Thoracic aorta (tissue), 2 donors: ENCODE results near the gene CPNE8. TPM values are rescaled to one million over a fixed set of nuclear protein-coding genes. Genes with fewer than 3 reads are reported as not detected.

Experiments
- ATAC-seq: fragments of 150-250 bp; one replicate; pipeline ENCODE4 v1.8.0; 2017; ENCODE audit warnings: low read depth; ENCODE audit not compliant: insufficient number of reproducible peaks, low FRiP score
- DNase-seq: peaks from one replicate; pipeline ENCODE4 v3.0.0-alpha.2; 2020; ENCODE audit warnings: low spot score
- H3K27ac ChIP-seq, 2 donors: fragments of 200-600 bp; sonication (generic); 1 replicate in 1 of 2; 2 replicates in 1 of 2; pipeline ENCODE4 v1.5.1; 2016; ENCODE audit warnings: mild to moderate bottlenecking in 2 of 2, moderate library complexity in 2 of 2
- H3K27me3 ChIP-seq: fragments of 200-600 bp; sonication (generic); replicated peaks from 2 replicates; pipeline ENCODE4 v1.6.0; 2016; ENCODE audit warnings: mild to moderate bottlenecking; ENCODE audit not compliant: insufficient read depth
- H3K36me3 ChIP-seq: fragments of 200-600 bp; sonication (generic); one replicate; pipeline ENCODE4 v1.5.1; 2016
- H3K4me1 ChIP-seq, 2 donors: fragments of 200-600 bp; sonication (generic); 1 replicate in 1 of 2; 2 replicates in 1 of 2; pipeline versions ENCODE4 v1.5.1 to v1.6.0; 2016; ENCODE audit warnings: low read depth in 2 of 2, mild to moderate bottlenecking in 1 of 2; ENCODE audit not compliant: control insufficient read depth in 1 of 2
- H3K4me3 ChIP-seq: fragments of 200-600 bp; sonication (generic); 2 replicates; pipeline ENCODE4 v1.5.1; 2016; ENCODE audit warnings: mild to moderate bottlenecking
- H3K9me3 ChIP-seq: fragments of 200-600 bp; sonication (generic); 2 replicates; pipeline ENCODE4 v1.5.1; 2016
- total RNA-seq, 2 donors: library from RNA; depleted of rRNA; stranded (reverse); fragments of >200 nt; gene quantifications; one replicate each; pipeline versions ENCODE4 v1.1.0 to v1.2.3, GENCODE V29; 2016
- TF ChIP-seq, protein P1 (sequence below): fragments of 200-600 bp; sonication (generic); IDR thresholded peaks from one replicate; pipeline ENCODE4 v1.5.1; 2019; ENCODE audit warnings: antibody characterized with exemption

Gene CPNE8
- total RNA-seq, 2 donors from 2014 or later: 14.1 to 42.4 TPM

GRCh38 chr12:38880288-38880687 is 25.1 kb downstream of the CPNE8 start:
- peaks cover 0 to 9% of the 10 kb centered on the region in 2 donors for H3K4me1 ChIP-seq
- no peaks in the 10 kb centered on the region for H3K36me3 ChIP-seq
- TF ChIP-seq, protein P1, sequence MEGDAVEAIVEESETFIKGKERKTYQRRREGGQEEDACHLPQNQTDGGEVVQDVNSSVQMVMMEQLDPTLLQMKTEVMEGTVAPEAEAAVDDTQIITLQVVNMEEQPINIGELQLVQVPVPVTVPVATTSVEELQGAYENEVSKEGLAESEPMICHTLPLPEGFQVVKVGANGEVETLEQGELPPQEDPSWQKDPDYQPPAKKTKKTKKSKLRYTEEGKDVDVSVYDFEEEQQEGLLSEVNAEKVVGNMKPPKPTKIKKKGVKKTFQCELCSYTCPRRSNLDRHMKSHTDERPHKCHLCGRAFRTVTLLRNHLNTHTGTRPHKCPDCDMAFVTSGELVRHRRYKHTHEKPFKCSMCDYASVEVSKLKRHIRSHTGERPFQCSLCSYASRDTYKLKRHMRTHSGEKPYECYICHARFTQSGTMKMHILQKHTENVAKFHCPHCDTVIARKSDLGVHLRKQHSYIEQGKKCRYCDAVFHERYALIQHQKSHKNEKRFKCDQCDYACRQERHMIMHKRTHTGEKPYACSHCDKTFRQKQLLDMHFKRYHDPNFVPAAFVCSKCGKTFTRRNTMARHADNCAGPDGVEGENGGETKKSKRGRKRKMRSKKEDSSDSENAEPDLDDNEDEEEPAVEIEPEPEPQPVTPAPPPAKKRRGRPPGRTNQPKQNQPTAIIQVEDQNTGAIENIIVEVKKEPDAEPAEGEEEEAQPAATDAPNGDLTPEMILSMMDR: no peak
- DNase-seq (no peak), ATAC-seq (no peak)
- H3K4me3 ChIP-seq: no peak overlapping the region
- no peaks in the 10 kb centered on the region for H3K27me3 ChIP-seq
- H3K27ac ChIP-seq: no peak overlapping the region
- no peaks in the 10 kb centered on the region for H3K9me3 ChIP-seq

GRCh38 chr12:38878986-38879385 is 26.4 kb downstream of the CPNE8 start:
- Histone ChIP-seq H3K36me3 (no peaks in the 10 kb centered on the region), H3K4me3 (no peak overlapping the region), H3K4me1 (peaks cover 0 to 6% of the 10 kb centered on the region in 2 donors), H3K27me3 (no peaks in the 10 kb centered on the region), H3K9me3 (no peaks in the 10 kb centered on the region), H3K27ac (no peak overlapping the region)
- TF ChIP-seq, protein P1: no peak
- ATAC-seq (no peak), DNase-seq (no peak)

DNA sequence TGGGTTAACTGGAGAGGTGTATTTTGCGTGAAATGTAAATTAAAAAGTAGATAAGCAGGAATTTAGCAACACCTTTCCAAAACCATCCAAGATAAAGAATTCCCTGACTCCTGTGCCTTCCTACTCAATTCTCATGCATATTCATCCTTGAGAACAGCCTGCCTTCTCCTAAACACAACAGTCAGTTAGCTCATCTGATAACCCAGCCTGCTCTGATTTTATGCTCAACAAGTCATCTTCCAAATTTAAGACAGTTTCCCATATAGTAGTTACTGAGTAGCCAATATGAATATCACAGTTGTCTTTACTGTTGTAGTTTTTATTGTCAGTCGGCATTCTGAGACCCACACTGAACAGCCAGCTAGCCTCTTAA is 27.1 kb downstream of the CPNE8 start:
- TF ChIP-seq, protein P1: no peak
- H3K4me1 ChIP-seq: no peaks in the 10 kb centered on the region
- H3K27ac ChIP-seq: no peak overlapping the region
- DNase-seq (no peak), ATAC-seq (no peak)
- H3K9me3 ChIP-seq: no peaks in the 10 kb centered on the region
- H3K36me3 ChIP-seq: no peaks in the 10 kb centered on the region
- H3K27me3 ChIP-seq: no peaks in the 10 kb centered on the region
- no peak overlapping the region for H3K4me3 ChIP-seq

- Histone ChIP-seq H3K9me3 (no peaks in the 10 kb centered on the region), H3K36me3 (no peaks in the 10 kb centered on the region), H3K4me1 (no peaks in the 10 kb centered on the region), H3K27ac (no peak overlapping the region), H3K27me3 (no peaks in the 10 kb centered on the region), H3K4me3 (no peak overlapping the region)
- TF ChIP-seq, protein P1: no peak
- DNase-seq (no peak), ATAC-seq (no peak)
Observed at GRCh38 chr12:38875586-38876228, 29.7 kb downstream of the CPNE8 start.

DNA sequence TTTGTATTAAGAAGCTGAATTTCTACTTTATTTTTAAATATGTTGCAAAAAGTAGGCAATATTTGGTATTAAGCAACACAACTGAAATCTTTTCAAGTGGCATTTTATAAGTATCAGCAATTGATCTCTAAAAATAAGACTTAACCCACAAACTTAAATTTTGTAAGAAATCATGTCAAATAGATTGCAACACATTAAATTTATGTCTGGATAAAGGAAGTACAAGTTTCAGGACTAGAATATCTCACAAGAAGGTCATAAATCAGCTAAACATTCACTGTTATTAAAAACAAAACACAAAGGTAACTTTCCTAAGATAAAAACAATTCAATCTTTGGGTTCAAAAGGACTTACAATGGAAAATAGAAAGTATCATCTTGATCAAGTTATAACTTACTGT is 32.8 kb downstream of the CPNE8 start:
- TF ChIP-seq, protein P1: no peak
- Histone ChIP-seq H3K36me3 (no peaks in the 10 kb centered on the region), H3K27ac (no peak overlapping the region), H3K4me1 (no peaks in the 10 kb centered on the region), H3K9me3 (no peaks in the 10 kb centered on the region), H3K27me3 (no peaks in the 10 kb centered on the region), H3K4me3 (no peak overlapping the region)
- ATAC-seq (no peak), DNase-seq (no peak)
